Epithelial cell of esophagus (primary cell): ENCODE measurements around the gene KCNC3.

Source experiments
- DNase-seq: peaks from one replicate; pipeline ENCODE4 v3.0.0; 2010; ENCODE audit warnings: low read depth
- H3K4me3 ChIP-seq: 2 replicates; pipeline ENCODE4 v1.5.1; 2011; ENCODE audit warnings: mild to moderate bottlenecking, low read length, control low read depth
- TF ChIP-seq, protein P1 (sequence below): IDR thresholded peaks from 2 replicates; pipeline ENCODE4 v1.5.1; 2011; ENCODE audit warnings: low read depth, mild to moderate bottlenecking, low read length, control low read depth, inconsistent platforms; ENCODE audit not compliant: insufficient read depth; ENCODE audit errors: missing control alignments

Gene KCNC3

DNA sequence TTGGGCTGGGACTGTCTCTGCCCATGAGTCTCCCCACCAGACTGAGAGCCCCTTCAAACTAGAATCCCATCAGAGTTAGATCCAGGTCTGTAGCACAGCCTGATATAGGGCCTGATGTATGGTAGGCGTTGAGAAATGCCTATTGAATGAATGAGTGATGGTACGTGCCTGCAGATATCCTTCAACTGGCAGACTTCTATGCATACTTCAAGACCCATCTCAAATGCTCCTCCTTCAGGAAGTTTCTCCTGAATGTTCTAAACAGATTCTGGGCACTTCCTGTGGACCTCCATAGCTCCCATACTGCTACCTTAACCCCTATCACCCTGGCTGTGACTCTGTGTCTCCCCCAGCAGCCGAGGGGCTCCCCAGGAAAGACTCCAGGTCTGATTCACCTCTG lies 48.2 kb downstream of the KCNC3 start:
- no peak for DNase-seq
- H3K4me3 ChIP-seq = no peak overlapping the region
- TF ChIP-seq, protein P1, sequence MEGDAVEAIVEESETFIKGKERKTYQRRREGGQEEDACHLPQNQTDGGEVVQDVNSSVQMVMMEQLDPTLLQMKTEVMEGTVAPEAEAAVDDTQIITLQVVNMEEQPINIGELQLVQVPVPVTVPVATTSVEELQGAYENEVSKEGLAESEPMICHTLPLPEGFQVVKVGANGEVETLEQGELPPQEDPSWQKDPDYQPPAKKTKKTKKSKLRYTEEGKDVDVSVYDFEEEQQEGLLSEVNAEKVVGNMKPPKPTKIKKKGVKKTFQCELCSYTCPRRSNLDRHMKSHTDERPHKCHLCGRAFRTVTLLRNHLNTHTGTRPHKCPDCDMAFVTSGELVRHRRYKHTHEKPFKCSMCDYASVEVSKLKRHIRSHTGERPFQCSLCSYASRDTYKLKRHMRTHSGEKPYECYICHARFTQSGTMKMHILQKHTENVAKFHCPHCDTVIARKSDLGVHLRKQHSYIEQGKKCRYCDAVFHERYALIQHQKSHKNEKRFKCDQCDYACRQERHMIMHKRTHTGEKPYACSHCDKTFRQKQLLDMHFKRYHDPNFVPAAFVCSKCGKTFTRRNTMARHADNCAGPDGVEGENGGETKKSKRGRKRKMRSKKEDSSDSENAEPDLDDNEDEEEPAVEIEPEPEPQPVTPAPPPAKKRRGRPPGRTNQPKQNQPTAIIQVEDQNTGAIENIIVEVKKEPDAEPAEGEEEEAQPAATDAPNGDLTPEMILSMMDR = no peak

DNA sequence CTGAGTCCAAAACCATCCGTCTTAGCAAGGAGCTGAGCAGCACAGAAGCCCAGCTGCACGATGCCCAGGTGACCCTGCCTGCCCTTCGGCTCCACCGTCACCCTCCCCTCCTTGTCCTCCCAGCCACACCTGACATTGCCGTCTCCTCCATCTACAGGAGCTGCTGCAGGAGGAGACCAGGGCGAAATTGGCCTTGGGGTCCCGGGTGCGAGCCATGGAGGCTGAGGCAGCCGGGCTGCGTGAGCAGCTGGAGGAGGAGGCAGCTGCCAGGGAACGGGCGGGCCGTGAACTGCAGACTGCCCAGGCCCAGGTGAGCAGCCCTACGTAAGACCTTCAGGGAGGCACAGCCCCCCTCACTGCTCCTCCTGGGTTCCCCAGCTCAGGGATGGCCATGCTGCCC lies 49.1 kb downstream of the KCNC3 start:
- TF ChIP-seq, protein P1 = no peak

DNA sequence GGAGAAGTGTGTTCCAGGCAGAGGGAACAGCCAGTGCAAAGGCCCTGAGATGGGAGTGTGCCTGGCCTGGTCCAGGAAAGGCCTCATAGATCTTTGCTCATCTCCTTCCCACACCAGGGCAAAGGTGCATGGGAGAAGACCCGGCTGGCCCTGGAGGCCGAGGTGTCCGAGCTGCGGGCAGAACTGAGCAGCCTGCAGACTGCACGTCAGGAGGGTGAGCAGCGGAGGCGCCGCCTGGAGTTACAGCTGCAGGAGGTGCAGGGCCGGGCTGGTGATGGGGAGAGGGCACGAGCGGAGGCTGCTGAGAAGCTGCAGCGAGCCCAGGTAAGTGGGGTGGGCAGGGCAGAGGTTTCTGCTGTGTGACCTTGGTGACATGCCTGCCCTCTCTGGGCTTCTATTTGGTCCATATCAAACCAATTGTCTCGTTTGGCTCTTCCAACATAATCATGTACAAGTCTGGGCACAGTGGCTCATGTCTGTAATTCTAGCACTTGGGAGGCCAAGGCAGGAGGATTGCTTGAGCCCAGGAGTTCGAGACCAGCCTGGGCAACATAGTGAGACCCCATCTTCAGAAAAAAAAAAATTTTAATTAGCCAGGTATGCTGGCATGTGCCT lies 51.1 kb downstream of the KCNC3 start:
- no peak overlapping the region for H3K4me3 ChIP-seq
- no peak for DNase-seq
- TF ChIP-seq, protein P1 = no peak

More for the DNA sequence above, 49.1 kb downstream of the KCNC3 start:
- no peak for DNase-seq
- no peak overlapping the region for H3K4me3 ChIP-seq

DNA sequence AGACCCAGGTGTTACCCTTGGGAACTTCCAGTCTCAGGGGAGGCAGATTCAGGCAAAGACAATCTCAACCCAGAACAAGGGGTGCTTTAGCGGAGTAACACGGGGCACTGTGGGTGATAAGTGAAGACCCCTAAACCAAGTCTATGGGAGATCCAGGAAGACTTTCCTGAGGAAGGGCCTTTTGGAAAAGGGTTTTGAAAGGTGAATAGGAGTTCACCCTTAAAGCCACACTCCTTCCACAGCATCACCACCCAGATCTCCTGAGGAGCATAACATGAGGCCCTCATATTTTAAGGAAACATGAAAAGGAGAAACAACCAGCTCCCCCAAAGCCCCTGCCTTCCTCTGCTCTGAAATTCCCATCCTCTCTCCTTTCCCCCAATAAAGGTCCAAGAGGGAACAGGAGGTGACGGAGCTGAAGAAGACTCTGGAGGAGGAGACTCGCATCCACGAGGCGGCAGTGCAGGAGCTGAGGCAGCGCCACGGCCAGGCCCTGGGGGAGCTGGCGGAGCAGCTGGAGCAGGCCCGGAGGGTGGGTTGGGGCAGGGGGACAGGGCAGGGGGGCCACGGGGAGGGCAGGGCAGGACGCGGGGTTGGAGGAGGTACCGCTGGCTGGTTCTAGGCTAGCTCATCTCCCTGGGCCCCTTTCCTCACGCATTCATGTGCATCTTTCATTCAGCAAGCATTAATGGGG lies 52.7 kb downstream of the KCNC3 start:
- TF ChIP-seq, protein P1 = no peak
- H3K4me3 ChIP-seq = no peak overlapping the region
- DNase-seq = no peak

DNA sequence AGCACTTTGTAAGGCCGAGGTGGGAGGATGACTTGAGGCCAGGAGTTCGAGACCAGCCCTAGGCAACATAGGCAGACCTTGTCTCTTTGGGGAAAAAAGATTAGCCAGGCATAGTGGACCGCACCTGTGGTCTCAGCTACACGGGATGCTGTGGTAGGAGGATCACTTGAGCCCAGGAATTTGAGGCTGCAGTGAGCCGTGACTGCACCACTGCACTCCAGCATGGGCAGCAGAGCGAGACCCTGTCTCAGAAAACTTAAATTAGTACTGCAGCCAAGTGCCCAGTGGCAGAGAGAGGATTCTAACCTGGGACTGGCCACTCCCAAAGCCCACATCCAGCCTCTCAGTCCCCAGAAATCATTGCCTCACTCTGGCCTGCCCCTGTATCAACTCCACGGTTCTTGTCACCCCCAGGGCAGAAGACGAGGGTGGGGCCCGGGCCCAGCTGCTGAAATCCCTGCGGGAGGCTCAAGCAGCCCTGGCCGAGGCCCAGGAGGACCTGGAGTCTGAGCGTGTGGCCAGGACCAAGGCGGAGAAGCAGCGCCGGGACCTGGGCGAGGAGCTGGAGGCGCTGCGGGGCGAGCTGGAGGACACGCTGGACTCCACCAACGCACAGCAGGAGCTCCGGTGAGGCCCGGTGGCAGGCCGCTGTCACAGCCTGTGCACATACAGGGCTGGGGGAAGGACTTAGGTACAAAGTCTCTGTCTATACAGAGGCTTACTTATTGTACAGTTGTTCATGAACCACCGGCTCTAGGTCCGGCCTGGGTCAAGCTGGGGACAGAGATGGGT lies 53.4 kb downstream of the KCNC3 start:
- H3K4me3 ChIP-seq = no peak overlapping the region
- TF ChIP-seq, protein P1 = no peak
- no peak for DNase-seq

DNA sequence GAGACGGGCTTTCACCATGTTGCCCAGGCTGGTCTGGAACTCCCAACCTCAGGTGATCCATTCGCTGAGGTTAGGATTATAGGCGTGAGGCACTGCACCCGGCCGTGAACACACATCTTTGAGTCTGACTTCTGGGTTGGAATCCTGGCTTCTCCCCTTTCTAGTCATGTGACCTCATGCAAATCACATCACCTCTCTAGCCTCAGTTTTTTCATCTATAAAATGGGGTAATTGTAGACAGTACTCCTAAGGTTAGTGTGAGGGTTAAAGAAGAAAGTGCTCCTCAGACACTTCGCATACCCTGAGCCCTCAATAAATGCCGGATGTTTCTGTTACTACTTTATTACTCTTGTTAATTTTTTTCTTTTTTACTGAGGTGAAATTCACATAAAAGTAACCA lies 55.4 kb downstream of the KCNC3 start:
- TF ChIP-seq, protein P1 = no peak
- no peak for DNase-seq
- no peak overlapping the region for H3K4me3 ChIP-seq
